ENCODE results near the gene LRRC26.

LRRC26 gene

GRCh38 chr9:137169896-137170358, at the start of gene LRRC26:
Gene LRRC26, minus strand, starts transcription at chr9:137170051. Its CDS starts 108 bp downstream, at chr9:137169943.
- DNase-seq (ENCODE audit: low read depth): no peak

GRCh38 chr9:137218754-137219271, 49.0 kb upstream of the LRRC26 start:
- DNase-seq (ENCODE audit: low read depth): no peak

GRCh38 chr9:137218212-137218753, 48.4 kb upstream of the LRRC26 start:
- DNase-seq (ENCODE audit: low read depth): no peak

- DNase-seq (ENCODE audit: low read depth): no peak
These were observed 47.7 kb upstream of the LRRC26 start for GRCh38 chr9:137217276-137218211.

- DNase-seq (ENCODE audit: low read depth): no peak
These were observed 46.5 kb upstream of the LRRC26 start for GRCh38 chr9:137216188-137216965.

GRCh38 chr9:137215196-137215986, 45.5 kb upstream of the LRRC26 start:
- DNase-seq (ENCODE audit: low read depth): no peak

- DNase-seq (ENCODE audit: low read depth): no peak
These were observed 44.8 kb upstream of the LRRC26 start for GRCh38 chr9:137214620-137215019.

GRCh38 chr9:137213160-137214060, 43.6 kb upstream of the LRRC26 start:
- no peak for DNase-seq (ENCODE audit: low read depth)

GRCh38 chr9:137212520-137212919, 42.7 kb upstream of the LRRC26 start:
- DNase-seq (ENCODE audit: low read depth): no peak

- no peak for DNase-seq (ENCODE audit: low read depth)
These were observed 41.7 kb upstream of the LRRC26 start for GRCh38 chr9:137211532-137211931.

GRCh38 chr9:137206602-137207001, 36.8 kb upstream of the LRRC26 start:
- no peak for DNase-seq (ENCODE audit: low read depth)

GRCh38 chr9:137205126-137206069, 35.5 kb upstream of the LRRC26 start, which contains the start of the genes NDOR1 and TMEM203:
Gene NDOR1, plus strand, starts transcription at chr9:137205700. Its CDS starts 78 bp downstream, at chr9:137205778.
Gene TMEM203, minus strand, starts transcription at chr9:137205648. Its CDS starts 234 bp downstream, at chr9:137205414.
- peak; percentile 73 for DNase-seq (ENCODE audit: low read depth)

GRCh38 chr9:137204731-137205125, 34.9 kb upstream of the LRRC26 start:
- DNase-seq (ENCODE audit: low read depth): no peak

- no peak for DNase-seq (ENCODE audit: low read depth)
These were observed 33.1 kb upstream of the LRRC26 start for GRCh38 chr9:137202966-137203365.

GRCh38 chr9:137201205-137201868, 31.5 kb upstream of the LRRC26 start:
- DNase-seq (ENCODE audit: low read depth): no peak

- DNase-seq (ENCODE audit: low read depth): peak; percentile 99
These were observed 30.7 kb upstream of the LRRC26 start, which contains the start of gene TPRN for GRCh38 chr9:137200311-137201204. Gene TPRN, minus strand, starts transcription at chr9:137200741. Its CDS starts 30 bp downstream, at chr9:137200711.

- DNase-seq (ENCODE audit: low read depth): no peak
These were observed 29.7 kb upstream of the LRRC26 start for GRCh38 chr9:137199411-137200121.

All from stromal cell of bone marrow (primary cell).